ENCODE measurements around the gene FAM217B.
"Not testable (repeated sequence)": the region's sequence is repeated elsewhere in the genome, so short reads cannot be mapped to it uniquely, and the experiment has no call there.

Gene FAM217B

DNA sequence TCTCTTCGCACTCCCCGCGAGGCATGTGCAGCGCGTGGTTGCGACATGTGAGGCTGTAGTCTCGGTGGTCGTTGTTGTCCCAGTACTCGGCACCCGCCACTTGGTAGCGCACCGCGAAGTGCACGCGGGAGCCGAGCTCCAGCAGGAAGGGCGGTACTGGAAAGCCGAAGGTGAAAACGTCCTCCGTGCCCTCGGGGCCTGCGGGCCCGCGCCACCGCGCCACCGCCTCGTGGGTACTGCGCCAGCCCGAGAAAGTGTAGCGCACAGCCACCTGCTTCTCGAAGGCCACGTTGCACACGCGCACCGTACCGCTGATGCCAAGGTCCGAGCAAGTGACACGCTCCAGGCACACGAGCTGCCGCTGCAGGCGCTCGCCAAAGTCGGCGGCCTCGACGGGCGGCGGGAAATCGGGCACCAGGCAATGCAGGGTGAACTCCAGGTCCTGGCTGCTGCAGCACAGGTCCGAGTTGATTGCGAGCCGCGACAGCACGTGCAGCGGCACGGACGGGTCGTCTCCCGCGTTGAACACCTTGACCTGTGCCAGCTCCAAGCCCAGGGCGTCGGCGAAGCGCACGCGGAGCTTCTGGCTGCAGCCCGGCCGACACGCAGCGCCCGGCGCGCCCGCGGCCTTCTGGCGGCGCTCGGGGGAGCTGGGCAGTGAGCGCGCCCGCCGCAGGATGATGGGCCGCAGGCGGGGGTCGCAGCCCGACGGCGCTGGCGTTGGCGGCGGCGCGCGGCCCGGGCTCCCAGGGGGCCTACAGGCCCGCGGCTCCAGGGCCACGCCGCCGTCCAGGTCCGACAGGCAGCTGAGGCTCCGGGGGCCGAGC is 924 bp upstream of the FAM217B start:
- peak; percentile 64 for DNase-seq

DNA sequence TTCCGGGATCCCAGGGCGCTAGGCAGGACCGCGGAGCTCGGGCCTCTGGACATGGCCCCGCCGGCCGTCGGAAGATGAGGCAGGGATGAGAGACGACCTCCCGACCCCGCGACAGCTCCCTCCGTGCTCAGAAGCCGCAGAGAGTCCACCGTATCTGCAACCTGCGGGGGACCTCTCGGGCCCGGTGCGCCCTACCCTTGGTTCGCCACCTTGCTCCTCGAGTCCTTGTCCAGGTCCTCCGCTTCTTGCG is 385 bp upstream of the FAM217B start:
- DNase-seq, result no peak

DNA sequence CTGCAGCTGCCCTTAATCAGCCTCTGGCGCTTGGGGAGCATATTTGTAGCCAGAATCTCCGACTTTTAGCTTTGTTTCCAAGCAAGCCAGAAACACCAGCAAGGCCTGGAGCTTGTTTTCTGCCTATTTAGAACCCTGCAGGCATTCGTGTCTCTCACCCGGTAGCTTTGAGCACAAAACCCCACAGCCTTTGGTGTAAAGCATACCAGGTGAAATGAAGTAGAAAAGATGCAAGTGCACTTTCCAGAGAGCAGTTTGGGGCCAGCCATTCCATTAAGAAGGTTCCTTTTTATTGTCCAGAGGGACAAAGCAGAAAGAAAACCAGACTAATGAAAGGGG is 736 bp downstream of the FAM217B start:
- no peak for DNase-seq

DNA sequence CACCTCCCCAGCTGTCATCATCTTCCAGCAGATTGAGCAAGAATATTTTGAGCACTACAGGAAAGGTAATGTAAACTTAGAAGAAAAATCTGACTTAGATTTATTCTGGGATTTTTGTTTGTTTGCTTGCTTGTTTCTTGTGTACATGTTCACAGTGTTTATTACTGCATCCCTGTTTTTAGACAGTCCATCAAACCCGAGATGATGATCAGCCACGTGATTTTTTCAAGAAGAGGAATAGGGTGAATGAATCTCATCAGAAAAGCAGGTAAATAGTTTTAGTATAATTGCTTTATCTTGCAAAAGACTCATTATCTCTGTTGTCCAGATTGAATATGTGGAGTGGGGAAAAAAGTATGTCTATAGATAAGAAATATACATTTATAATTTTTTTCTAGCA is 2.1 kb downstream of the FAM217B start:
- DNase-seq, result no peak

DNA sequence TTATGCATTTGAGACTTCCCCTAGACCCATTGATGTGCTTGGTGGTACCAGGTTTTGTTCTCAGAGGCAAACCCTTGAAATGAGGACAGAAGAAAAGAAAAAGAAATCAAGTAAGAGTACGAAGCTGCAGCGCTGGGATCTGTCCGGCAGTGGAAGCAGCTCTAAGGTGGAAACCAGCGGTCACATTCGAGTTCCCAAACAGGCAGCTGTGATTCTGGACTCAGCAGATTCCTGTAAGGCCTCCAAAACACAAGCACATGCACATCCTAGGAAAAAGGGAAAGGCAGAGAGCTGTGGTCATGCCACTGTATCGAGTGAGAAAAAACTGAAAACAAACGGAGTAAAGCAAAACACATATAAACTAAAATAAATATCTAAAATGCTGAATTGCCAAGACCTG is 4.5 kb downstream of the FAM217B start:
- DNase-seq, result no peak

GRCh38 chr20:59945175-59945574 is 5.0 kb downstream of the FAM217B start:
- DNase-seq, result no peak

DNA sequence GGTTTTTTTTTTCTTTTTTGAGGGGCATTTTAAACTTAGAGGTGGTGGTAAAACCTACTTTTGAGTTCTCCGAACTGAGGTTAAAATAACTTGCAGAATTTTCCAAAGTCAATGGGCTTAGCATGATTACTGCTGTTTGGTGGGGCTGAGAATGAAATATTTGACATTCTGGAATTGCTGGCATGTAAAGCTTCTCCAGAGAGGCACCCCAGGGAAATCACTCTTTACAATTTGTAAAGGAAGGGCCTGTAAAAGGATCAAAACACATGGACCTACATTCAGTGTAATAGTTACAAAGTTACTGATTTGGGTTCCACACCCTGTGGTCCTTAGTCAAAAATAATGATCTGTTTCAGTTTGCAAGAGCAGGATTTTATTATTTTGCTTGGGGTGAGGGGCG is 5.5 kb downstream of the FAM217B start:
- no peak for DNase-seq

DNA sequence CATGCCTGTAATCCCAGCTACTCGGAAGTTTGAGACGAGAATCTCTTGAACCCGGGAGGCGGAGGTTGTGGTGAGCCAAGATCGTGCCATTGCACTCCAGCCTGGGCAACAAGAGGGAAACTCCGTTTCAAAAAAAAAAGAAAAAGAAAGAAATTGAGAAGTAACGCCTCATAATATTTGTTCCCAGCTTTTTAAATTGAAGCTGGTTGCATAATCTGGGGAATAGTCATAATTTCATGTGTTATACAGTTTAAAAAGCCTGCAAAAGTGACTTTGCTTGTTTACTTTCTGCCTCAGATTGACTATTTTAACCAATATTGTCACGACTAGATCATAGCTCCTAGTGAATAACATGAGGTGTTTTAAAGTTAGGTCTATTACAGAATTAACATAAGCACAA is 7.2 kb downstream of the FAM217B start:
- DNase-seq, result no peak

- DNase-seq, result no peak
Measured at GRCh38 chr20:59948212-59948611, 8.0 kb downstream of the FAM217B start.

- DNase-seq, result no peak
Measured at GRCh38 chr20:59948828-59949720, 8.9 kb downstream of the FAM217B start.

DNA sequence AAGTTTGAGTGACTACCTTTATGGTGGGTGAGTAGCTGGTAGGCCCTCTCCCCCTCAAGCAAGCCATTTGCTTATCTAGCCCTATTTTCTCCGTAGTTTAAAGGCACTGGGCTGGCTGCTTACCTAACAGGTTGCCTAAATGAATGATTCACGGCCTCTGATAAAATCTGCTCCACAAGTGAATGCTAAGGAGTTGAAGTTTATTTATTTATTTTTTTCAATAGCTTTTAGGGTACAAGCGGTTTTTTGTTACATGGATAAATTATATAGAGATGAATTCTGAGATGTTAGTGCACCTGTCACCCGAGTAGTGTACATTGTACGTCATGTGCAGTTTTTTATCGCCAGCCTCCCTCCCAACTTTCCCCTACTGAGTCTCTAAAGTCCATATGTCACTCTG is 9.7 kb downstream of the FAM217B start:
- no peak for DNase-seq

DNA sequence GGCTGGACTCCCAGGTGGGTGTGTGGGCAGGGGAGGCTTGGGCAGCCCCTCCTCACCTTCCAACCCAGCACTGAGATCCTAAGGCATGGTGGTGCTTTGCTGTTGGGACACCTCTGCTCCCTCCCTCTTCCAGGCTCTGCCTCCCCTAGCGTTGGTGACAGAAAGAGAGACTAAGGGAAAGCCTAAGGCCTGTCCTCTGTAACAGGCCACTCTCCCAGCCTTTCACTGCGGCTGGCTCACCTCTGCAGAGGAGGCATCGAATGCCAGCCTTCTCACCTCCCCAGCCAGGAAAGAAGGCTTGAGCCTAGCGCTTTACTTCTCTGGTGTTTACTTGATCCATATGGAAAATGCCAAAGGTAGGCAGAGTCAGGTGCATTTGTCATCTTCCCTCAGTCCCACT is 14.5 kb downstream of the FAM217B start:
- DNase-seq, result no peak

DNA sequence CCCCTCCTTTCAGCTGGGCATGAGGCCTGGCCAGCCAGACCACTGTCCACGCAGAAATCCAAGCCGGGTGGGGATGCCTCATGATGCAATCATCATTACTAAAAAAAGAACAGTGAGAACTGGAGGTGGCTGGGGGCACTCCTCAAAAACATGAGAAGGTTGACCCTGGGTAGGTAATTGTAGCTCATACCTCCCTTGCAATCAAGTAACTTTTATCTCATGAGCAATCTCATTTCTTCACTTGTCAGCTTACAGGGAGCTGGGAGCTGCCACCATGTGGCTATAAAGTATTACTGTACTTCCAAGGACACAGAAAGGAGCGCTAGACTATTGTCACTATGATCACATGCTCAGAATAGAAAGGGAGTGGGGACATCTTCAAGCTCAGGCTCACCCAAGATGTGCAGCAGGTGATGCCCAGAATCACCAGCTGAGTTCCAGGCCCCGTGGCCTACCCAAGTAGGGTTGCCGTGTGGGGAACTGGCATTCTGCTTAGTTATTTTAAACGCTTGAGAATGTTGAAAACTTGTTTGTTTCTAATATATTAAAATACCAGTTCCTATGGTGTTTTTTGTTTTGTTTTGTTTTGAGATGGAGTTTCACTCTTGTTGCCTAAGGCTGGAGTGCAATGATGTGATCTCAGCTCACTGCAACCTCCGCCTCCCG is 15.1 kb downstream of the FAM217B start:
- DNase-seq, result no peak

- DNase-seq, result not testable (repeated sequence)
Measured at GRCh38 chr20:59957568-59957967, 17.4 kb downstream of the FAM217B start.

- no peak for DNase-seq
Measured at GRCh38 chr20:59958123-59958522, 17.9 kb downstream of the FAM217B start, which contains the start of gene CDH26. Gene CDH26 (plus strand): TSS chr20:59958423. CDS start chr20:59958727, 304 bp downstream.

DNA sequence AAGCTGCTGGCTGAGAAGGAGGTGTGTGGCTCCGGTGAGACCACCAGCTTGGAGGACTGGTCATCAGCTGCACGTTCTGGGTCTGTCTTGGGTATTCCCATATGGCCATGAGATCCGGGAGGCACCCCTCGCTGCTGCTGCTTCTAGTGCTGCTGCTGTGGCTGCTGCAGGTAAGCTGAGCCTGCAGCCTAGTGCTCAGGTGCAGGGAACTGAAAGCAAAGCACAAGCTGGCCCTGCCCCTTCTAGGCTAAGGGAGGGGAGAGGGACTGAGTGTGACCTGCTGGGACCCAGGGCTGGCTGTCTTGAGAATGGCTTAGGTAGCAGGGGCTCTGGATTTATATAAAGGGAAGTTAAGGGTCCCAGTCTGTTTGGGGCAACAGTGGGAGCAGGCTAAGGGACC is 18.4 kb downstream of the FAM217B start:
- no peak for DNase-seq

GRCh38 chr20:59961423-59961822 is 21.2 kb downstream of the FAM217B start:
- no peak for DNase-seq

- DNase-seq, result no peak
Measured at GRCh38 chr20:59962155-59962554, 22.0 kb downstream of the FAM217B start.

- DNase-seq, result no peak
Measured at GRCh38 chr20:59966428-59966827, 26.2 kb downstream of the FAM217B start.

DNA sequence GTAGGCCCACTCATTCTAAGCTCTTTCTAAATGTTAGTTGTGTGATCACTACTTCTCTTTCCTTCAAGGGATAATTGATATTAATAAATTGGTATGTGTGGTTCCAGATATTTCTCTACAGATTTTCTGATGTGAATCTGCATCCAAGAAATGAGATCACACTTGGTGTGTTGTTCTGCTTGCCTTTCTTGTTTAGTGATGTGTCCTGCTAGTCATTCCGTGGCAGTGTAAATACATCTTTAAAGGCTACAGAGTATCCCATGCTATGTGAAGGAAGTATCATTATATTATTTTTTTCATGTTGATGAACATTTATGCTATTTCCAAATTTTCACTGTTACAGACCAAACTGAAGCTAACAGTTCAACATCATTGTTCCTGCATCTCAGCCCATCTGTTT is 31.2 kb downstream of the FAM217B start:
- no peak for DNase-seq

GRCh38 chr20:59972037-59972801 is 32.0 kb downstream of the FAM217B start:
- DNase-seq, result no peak

DNA sequence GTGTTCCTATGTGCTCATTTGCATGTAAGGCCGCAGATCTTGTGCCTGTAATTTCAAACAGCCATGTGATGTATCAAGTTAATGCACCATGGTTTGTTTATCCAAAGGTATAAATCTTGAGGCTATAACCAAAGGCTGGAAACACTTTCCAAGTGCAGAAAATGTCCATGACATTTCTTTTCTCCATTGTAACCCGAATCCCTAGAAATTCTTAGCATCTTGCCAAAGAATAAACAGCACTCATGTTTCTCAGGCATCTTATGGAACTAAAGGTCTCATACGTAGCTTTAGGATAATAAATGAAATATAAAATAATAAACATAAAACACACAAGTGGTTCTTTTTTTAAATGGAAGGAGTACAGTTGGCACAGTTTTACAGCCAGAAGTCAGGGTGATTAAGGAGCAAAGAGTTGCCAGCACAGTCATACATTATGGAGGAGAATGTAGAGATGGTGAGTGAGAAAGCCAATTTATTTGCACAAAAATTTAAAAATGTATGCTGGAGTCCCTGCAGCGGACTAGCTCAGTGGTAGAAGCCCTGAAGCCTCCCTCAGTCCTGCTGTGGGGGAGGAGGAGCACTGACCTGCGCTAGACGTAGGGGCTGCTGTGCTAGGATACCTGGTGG is 36.1 kb downstream of the FAM217B start:
- no peak for DNase-seq

DNA sequence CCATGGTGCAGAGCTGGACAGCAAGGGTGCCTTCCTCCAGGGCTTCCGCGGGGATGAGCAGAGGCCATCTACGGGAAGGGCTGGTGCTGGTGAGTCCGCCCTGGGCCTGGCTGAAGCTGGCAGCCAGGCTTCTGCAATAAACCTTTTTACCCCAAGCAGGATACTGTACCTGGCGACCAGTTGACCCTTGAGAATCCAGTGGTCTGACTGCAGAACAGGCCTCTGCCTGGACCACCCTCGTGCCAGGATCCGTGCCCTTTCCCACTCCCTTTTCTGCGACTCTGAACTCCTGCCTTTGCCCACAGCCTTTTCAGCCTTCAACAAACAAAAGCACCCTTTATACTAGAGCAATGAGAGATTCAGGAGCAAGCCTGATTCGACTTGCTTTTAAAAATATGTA is 36.9 kb downstream of the FAM217B start:
- DNase-seq, result no peak
